ENCODE measurements around the gene FHIT. TPM values are rescaled to one million over a fixed set of nuclear protein-coding genes. Genes with fewer than 3 reads are reported as not detected.
A peak's percentile ranks its signal among the peaks of the same experiment; 100 is the strongest.
"Not testable (repeated sequence)": the region's sequence is repeated elsewhere in the genome, so short reads cannot be mapped to it uniquely, and the experiment has no call there.

Gene FHIT
- total RNA-seq, 2 donors from 2014 or later, result 10.4 to 15.8 TPM

DNA sequence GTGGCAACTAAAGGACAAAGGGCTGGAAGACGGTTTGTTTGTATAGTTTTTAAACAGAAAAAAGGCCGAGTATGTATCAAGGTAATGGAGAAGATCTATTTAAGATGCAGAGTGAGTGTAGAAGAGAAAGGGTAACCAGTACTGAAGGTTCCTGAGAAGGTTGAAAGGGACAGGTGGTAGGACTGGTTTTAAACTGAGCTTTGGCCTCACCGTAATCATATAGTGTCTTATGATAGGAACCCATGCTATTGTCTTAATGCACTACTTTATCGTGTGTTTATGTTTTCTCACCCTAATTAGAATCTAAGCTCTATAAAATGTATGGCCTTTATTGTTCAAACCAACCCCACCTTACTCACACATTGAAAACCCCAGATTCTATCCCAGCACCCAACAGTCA lies 32.7 kb downstream of the FHIT start:
- Histone ChIP-seq H3K9me3 (no peaks in the 10 kb centered on the region), H3K27ac (no peak overlapping the region), H3K4me3 (no peak overlapping the region), H3K4me1 (no peaks in the 10 kb centered on the region), H3K27me3 (no peaks in the 10 kb centered on the region), H3K36me3 (replicated peaks in 1 of 2; ENCODE audit: insufficient read depth in 1 of 2, low read depth in 2 of 2) (no peaks in the 10 kb centered on the region)
- ATAC-seq, result no peak
- no peak for DNase-seq
- no peak for TF ChIP-seq POLR2A (IDR thresholded peaks at IDR 0.05)
- TF ChIP-seq, protein P1, sequence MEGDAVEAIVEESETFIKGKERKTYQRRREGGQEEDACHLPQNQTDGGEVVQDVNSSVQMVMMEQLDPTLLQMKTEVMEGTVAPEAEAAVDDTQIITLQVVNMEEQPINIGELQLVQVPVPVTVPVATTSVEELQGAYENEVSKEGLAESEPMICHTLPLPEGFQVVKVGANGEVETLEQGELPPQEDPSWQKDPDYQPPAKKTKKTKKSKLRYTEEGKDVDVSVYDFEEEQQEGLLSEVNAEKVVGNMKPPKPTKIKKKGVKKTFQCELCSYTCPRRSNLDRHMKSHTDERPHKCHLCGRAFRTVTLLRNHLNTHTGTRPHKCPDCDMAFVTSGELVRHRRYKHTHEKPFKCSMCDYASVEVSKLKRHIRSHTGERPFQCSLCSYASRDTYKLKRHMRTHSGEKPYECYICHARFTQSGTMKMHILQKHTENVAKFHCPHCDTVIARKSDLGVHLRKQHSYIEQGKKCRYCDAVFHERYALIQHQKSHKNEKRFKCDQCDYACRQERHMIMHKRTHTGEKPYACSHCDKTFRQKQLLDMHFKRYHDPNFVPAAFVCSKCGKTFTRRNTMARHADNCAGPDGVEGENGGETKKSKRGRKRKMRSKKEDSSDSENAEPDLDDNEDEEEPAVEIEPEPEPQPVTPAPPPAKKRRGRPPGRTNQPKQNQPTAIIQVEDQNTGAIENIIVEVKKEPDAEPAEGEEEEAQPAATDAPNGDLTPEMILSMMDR (IDR thresholded peaks at IDR 0.05), result no peak
- intact Hi-C loops (cut with DNase I), result no loop called here
- WGBS, 2 donors, result 65 to 69% methylated on average over 4 of the region's 4 CpGs

GRCh38 chr3:61216171-61216570 lies 35.1 kb downstream of the FHIT start:
- whole genome bisulfite sequencing, 2 donors, result 89 to 96% methylated on average over 3 of the region's 3 CpGs
- H3K9me3 ChIP-seq; H3K27me3 ChIP-seq; intact Hi-C loops (cut with DNase I); H3K27ac ChIP-seq; H3K36me3 ChIP-seq (replicated peaks in 1 of 2; ENCODE audit: insufficient read depth in 1 of 2, low read depth in 2 of 2); DNase-seq; H3K4me1 ChIP-seq; ATAC-seq; H3K4me3 ChIP-seq: not testable (repeated sequence)

DNA sequence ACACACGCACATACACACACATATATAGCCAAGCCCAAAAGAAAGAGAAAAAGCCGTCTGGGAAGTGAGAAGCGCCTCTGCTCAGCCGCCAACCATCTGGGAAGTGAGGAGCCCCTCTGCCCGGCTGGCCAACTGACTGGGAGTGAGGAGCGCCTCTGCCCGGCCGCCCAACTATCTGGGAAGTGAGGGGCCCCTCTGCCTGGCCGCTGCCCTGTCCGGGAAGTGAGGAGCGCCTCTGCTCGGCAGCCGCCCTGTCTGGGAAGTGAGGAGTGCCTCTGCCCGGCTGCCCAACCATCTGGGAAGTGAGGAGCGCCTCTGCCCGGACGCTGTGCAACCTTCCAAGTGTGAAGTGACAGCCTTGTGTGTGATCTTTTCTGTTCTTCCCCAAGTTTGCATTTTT lies 49.2 kb downstream of the FHIT start:
- ATAC-seq, result no peak
- Histone ChIP-seq H3K27ac (no peak overlapping the region), H3K4me1 (no peaks in the 10 kb centered on the region), H3K4me3 (no peak overlapping the region), H3K9me3 (no peaks in the 10 kb centered on the region), H3K27me3 (no peaks in the 10 kb centered on the region), H3K36me3 (replicated peaks in 1 of 2; ENCODE audit: insufficient read depth in 1 of 2, low read depth in 2 of 2) (no peaks in the 10 kb centered on the region)
- WGBS, 2 donors, result 95 to 97% methylated on average over 17 of the region's 17 CpGs
- intact Hi-C loops (cut with DNase I), result no loop called here
- TF ChIP-seq, protein P1 (IDR thresholded peaks at IDR 0.05), result no peak
- no peak for TF ChIP-seq POLR2A (IDR thresholded peaks at IDR 0.05)
- no peak for DNase-seq

GRCh38 chr3:61201071-61201470 lies 50.2 kb downstream of the FHIT start:
- H3K9me3 ChIP-seq, result no peaks in the 10 kb centered on the region
- H3K4me1 ChIP-seq, result no peaks in the 10 kb centered on the region
- H3K27me3 ChIP-seq, result no peaks in the 10 kb centered on the region
- DNase-seq (no peak), ATAC-seq (no peak)
- no peak overlapping the region for H3K4me3 ChIP-seq
- H3K36me3 ChIP-seq (replicated peaks in 1 of 2; ENCODE audit: insufficient read depth in 1 of 2, low read depth in 2 of 2), result no peaks in the 10 kb centered on the region
- TF ChIP-seq, protein P1 (IDR thresholded peaks at IDR 0.05), result no peak
- no peak for TF ChIP-seq POLR2A (IDR thresholded peaks at IDR 0.05)
- H3K27ac ChIP-seq, result no peak overlapping the region
- intact Hi-C loops (cut with DNase I), result no loop called here
- WGBS, 2 donors, result 85 to 91% methylated on average over 3 of the region's 3 CpGs

GRCh38 chr3:61200270-61200669 lies 51.0 kb downstream of the FHIT start:
- no peak overlapping the region for H3K4me3 ChIP-seq
- DNase-seq, result no peak
- H3K36me3 ChIP-seq (replicated peaks in 1 of 2; ENCODE audit: insufficient read depth in 1 of 2, low read depth in 2 of 2), result no peaks in the 10 kb centered on the region
- intact Hi-C loops (cut with DNase I), result no loop called here
- no peaks in the 10 kb centered on the region for H3K27me3 ChIP-seq
- no peaks in the 10 kb centered on the region for H3K4me1 ChIP-seq
- peak; percentile 47 for ATAC-seq
- no peak overlapping the region for H3K27ac ChIP-seq
- H3K9me3 ChIP-seq, result no peaks in the 10 kb centered on the region
- TF ChIP-seq, protein P1 (IDR thresholded peaks at IDR 0.05), result no peak
- no peak for TF ChIP-seq POLR2A (IDR thresholded peaks at IDR 0.05)
